ENCODE measurements around the gene POMT1.

Gene POMT1

DNA sequence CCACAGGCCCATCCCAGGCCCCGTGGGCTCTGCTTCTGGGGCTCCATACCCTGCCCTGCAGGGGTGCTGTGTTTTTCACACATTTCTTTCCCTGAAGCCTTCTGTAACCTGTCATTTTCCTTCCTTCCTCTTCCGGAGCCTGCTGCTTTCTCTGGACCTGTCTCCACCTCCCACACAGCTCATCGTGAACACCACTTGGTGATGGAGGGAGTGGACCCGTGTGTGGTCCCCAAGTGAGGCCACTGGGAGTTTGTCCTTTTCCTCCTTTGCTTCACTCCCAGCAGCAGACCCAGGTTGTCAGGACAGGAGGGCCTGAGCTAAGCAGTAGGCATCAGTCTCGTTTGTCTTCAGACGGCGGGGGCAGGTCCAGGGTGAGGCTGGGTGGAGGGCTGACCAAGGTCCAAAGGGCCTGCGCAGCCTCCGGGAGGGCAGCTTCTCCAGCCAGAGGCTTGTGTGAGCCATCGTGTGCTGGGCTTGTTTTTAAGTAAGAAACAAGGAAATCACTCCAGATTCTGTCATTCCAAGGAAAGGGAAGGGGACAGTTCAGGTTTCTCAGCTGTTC lies 5.8 kb upstream of the POMT1 start:
- DNase-seq: no peak

DNA sequence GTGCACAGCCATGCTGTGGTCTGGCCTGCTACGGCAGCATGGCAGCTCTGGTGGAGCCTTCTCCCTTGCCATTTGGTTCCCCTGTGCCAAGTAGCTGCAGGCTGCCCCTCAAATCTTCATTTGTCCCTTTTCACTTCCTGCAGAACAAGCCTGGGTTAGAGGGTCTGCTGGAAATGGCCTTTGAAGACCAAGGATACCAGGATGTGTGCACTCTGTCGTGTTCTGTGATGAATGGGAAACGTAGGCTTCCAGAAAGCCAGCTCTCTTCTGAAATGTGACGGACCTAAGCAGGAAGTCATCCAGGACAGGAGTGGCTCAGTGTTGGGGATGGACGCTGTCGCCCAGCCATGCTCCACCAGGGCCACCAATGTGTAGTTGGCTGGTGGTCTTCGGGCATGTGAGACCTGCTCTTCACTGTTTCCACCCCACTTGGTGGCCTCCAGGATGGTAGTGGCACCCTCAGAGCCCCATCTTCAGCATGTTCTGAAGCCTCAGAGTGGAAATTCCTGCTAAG lies 3.4 kb upstream of the POMT1 start:
- no peak for DNase-seq

DNA sequence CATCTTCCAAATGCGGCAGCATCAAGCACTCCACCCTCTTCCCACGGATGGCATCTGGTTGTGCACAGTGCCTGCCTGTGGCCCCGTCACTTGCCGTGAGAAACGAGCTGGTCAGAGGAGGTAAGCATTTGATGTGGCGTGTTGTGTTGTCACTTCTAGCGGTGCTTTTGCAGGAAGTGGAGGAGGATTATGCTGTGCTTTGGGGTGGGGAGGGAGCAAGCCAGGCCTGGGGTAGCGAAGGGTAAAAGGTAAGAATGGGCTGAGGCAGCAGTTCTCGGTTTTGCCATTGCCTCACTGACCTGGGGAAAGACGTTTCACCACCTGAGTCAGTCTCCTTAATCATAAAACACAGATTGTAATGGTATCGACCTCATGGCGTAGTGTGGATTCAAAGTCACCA lies 2.3 kb upstream of the POMT1 start:
- DNase-seq: no peak

DNA sequence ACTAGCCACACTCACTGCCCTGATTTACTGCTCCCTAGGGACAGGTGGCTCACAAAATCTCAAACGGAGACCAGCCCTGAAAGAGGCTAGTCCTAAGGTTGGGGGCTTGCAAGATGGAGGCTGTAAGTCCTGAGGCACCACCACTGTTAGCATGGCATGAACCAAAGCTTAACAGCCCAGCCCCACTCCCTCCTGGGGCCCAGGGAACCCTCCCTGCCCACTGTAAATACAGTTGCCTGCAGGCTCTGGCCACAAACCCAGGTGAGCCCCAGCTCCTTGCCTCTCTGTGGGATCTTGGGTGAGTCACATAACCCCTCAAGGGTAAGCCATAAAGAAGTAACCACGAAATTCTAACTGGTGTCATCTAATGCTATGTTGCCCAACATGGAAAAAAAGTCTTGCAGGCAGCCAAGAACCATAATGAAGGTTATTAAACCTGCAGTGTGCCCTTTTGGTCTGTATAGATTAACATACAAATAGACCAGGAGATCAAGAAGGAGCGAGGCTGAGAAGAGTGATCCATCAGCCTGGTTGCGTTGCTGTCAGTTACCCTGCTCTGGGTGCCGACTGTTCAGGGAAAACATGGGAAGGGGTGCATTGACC lies 1.7 kb upstream of the POMT1 start:
- DNase-seq: no peak

DNA sequence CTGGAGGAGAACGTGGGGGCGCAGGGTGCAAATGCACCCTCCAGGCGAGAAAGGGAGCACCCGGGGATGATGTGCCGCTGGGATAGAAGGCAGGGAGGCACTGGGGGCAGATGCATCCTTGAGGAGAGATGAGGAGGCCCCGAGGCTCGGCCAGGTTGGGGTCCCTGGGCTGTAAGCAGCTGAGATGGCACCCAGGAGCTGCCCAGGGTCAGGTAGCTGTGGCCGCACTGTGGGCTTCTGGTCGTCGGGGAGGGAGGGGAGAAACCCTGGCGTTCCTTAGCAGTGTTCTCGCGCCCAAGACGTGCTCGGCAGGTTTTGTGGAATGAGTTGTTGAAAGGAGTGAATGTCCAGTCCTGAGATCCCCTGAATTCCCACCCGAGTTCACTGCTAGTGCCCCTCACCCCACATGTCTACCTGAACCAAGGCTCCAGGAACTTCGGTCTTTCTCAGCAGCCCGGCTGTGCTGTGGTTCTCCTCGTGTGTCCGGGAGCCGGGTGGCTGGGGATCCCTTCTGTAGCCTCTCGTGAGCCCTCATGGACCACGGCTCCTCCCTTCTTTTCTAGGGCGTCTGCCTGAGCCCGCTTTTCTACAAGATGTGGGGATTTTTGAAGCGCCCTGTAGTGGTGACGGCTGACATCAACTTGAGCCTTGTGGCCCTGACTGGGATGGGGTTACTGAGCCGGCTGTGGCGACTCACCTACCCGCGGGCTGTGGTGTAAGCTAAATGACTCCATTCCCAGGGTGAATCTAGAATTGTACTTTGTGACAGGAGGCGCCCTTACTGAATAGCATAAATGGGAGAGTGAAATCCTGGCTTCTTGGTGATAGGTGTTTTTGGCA lies 1.1 kb downstream of the POMT1 start:
- peak; percentile 19 to 49 (median 40) for DNase-seq

DNA sequence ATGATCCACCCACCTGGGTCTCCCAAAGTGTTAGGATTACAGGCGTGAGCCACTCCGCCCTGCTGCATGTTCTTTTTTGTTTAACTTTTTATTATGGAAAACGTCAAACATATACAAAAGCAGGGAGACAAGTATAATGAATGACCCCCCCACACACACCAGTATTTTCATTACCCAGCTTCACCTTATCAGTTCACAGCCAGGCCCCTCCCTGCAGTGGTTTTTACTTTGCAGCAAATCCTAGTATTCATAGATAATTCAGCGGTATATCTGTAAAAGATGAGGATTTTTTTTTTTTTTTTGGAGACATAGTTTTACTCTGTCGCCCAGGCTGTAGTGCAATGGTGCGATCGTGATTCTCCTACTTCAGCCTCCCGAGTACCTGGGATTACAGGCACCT lies 2.3 kb downstream of the POMT1 start:
- no peak for DNase-seq

DNA sequence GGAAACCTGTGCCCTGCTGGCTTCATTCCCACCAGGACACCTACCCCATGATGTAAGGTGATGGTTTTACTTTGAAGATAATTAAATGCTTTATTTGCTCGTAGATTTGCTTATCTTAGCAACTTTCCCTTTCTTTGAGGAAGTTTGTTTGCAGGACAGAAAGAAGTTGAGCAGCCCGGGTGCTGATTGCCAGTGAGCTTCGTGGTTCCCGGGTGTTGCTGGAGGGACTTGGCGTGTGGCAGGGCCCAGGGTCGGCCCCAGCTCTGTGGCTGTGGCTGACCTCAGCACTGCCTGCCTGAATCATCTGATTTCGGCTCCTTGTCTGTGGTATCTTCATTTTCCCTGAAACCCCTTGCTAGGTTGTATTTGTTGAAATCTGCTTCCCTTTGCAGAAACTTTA lies 8.7 kb downstream of the POMT1 start:
- DNase-seq: peak; percentile 13 to 55 (median 44)

DNA sequence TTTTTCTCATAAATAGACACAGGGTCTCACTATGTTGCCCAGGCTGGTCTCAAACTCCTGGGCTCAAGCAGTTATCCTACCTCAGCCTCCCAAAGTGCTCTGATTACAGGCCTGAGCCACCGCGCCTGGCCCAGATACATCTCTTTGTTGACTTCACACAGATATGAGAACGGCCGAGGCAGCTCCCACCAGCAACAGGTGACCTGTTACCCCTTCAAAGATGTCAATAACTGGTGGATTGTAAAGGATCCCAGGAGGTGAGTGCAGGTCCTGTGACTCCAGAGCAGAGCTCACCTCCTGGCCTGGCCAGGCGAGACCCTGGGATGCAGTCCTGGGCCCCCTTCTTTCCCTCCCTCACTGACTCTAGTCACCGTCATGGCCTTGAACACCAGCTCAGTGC lies 9.2 kb downstream of the POMT1 start:
- no peak for DNase-seq

DNA sequence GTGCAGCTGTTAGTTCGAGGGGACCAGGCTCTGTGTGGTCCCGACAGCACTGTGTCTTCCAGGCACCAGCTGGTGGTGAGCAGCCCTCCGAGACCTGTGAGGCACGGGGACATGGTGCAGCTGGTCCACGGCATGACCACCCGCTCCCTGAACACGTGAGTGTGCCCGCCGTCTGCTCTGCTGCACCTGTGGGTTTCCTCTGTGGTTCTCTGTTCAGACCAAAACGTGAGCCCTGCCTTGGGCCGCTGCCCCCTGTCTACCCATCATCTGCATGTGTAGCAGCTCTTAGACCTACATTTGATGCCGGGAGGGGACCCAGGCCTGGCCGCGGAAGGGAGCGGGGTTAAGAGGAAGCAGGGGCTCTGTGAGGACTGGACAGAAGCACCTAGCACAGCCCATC lies 10.5 kb downstream of the POMT1 start:
- DNase-seq: no peak

DNA sequence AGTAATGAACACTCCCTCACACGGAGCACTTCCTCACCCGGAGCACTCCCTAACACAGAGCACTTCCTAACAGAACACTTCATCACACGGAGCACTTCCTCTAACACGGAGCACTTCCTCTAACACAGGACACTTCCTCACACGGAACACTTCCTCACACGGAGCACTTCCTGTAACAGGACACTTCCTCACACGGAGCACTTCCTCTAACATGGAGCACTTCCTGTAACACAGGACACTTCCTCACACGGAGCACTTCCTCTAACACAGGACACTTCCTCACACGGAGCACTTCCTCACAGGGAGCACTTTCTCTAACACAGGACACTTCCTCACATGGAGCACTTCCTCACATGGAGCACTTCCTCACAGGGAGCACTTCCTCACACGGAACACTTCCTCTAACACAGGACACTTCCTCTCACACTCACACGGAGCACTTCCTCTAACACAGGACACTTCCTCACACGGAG lies 12.9 kb downstream of the POMT1 start:
- DNase-seq: peak in 3 of 4 experiments; percentile 14 to 43 (median 40)

DNA sequence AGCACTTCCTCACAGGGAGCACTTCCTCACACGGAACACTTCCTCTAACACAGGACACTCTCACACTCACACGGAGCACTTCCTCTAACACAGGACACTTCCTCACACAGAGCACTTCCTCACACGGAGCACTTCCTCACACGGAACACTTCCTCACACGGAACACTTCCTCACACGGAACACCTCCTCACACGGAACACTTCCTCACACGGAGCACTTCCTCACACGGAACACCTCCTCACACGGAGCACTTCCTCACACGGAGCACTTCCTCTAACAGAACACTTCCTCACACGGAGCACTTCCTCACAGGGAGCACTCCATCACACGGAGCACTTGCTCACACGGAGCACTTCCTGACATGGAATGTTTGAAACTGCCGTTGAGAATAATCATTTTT lies 13.4 kb downstream of the POMT1 start:
- DNase-seq: peak; percentile 14 to 62 (median 48)

DNA sequence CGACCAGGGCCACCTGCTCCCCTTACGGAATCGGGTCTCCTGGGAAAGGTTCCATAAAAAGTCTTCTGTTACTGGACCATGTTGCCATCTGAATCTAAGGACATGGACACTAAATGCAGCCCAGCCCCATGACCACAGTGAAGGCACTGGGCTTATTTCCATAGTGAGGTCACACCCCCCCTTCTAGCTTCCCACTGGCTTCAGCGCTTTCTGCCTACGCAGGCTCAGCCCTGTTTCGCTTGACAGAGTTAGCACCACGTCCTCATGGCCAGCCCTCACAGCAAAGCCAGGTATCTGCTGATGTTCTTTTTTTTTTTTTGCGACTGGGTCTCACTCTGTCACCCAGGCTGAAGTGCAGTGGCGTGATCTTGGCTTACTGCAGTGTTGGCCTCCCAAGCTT lies 14.2 kb downstream of the POMT1 start:
- no peak for DNase-seq

DNA sequence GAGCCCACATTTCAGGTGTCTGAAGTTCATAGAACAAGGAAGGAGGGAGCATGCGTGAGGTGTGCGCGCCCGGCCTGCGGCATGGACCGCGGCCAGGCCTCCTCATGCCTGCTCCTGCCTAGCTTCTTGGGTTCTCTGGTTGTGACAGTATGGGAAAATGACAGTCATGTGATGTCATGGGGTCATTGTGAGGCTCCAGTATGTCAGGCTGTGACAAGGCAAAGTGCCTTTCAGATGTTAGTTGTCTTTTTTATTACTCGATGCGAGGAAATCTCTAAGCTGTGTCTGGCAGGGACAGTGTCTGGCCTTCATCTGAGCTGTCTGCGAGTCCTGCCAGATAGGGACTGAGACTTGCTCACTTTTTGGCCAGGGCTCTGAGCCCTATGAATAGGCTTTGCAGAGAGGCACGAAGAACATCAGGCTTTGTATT lies 15.1 kb downstream of the POMT1 start:
- DNase-seq: no peak

DNA sequence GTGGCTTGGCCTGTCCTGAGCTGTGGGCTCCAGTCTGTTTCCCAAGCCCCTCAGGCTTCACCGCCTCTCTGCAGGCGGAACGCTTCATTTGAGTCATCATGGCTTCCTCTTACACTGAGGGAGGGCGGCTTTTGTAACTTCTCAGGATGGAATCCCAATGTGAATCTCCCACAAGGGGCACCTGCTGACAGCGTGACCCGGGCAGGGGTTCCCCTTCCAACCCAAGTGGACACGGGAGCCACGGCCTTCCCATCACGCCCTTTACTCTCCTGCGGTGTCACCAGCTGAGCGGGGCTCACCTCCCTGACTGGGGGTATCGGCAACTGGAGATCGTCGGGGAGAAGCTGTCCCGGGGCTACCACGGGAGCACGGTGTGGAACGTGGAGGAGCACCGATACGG lies 15.8 kb downstream of the POMT1 start:
- DNase-seq: no peak

DNA sequence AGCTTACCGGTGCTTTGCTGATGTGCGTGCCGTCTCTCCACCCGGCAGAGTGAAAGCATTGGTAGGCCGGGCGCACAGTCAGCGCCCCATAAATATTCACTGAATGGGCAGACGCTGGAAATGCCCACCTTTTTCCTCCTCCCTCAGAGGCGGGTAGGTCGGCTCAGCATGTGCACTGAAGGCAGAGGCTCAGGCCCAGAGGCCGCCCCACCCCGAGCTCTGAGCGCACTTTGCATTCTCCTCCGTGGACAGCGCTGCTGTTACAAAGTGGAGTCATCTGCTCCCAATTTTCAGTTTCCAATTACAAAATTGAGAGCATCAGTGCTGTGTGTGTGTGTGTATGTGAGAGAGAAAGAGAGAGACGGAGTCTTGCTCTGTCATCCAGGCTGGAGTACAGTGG lies 17.8 kb downstream of the POMT1 start:
- no peak for DNase-seq

DNA sequence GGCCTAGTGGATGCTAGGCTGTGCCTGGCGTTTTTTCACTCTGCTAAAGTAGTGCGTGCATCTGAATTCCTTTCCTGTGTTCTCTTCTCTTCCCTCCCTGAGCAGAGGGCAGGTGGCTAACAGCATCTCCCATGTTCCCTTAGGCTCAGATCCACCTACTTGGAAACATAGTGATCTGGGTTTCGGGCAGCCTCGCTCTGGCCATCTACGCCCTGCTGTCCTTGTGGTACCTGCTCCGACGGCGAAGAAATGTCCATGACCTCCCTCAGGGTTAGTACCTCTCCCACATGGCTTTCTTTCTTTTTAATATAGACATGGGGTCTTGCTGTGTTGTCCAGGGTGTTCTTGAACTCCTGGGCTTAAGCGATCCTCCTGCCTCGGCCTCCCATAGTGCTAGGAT lies 18.5 kb downstream of the POMT1 start:
- DNase-seq: no peak

DNA sequence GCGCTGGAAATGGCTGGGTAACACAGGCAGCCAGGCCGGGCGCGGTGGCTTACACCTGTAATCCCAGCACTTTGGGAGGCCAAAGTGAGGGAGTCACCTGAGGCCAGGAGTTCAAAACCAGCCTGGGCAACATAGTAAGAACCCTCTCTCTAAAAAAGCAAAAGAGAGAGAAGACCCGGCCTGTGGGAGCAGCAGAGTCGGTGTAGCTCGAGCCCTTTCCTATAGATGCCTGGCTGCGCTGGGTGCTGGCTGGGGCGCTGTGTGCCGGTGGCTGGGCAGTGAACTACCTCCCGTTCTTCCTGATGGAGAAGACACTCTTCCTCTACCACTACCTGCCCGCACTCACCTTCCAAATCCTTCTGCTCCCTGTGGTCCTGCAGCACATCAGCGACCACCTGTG lies 19.1 kb downstream of the POMT1 start:
- DNase-seq: no peak

DNA sequence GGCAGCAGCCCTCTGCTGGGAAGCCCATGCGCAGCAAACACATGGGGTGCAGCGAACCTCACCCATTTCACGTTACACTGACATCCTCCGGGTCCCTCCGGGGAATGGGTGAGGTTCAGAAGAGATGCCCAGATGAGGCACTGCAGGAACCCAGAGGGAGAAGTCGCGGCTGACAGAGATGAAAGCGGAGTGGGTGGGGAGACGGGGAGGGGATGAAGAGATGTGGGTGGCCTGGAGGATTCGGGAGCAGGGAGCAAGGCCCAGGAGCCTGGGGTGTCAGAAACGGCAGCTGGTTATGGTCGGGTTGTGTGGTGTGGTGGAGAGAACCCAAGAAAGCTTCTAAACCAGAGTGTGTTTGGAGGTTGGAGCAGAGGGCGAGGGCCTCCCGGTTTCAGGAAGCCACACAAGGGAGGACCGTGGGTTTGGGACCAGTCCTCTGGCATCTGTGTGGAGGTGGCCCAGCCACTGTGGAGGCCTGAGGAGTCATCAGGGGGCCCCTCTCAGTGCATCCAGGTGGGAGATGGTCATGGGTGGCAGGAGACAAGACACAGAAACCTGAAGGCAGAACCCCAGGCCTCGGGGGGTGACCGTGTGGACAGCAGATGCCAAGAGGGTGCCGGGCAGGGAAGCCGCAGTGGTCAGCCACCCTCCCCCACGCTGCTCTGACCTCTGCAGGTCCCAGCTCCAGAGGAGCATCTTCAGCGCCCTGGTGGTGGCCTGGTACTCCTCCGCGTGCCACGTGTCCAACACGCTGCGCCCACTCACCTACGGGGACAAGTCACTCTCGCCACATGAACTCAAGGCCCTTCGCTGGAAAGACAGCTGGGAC lies 19.8 kb downstream of the POMT1 start:
- DNase-seq: no peak

DNA sequence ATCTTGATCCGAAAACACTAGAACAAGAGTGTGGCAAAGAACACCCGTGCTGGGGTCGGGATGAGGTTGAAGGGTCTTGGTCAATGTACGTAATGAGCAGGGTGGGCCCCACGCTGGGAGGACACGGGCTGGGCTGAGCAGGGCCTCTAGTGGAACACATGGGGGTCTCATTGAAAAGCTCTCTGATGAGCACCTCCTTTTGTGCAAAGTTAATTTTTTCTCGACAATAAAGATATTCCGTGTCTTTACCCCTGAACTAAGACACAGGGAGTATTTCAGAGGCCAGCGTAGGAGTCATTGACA lies 20.3 kb downstream of the POMT1 start:
- no peak for DNase-seq

DNA sequence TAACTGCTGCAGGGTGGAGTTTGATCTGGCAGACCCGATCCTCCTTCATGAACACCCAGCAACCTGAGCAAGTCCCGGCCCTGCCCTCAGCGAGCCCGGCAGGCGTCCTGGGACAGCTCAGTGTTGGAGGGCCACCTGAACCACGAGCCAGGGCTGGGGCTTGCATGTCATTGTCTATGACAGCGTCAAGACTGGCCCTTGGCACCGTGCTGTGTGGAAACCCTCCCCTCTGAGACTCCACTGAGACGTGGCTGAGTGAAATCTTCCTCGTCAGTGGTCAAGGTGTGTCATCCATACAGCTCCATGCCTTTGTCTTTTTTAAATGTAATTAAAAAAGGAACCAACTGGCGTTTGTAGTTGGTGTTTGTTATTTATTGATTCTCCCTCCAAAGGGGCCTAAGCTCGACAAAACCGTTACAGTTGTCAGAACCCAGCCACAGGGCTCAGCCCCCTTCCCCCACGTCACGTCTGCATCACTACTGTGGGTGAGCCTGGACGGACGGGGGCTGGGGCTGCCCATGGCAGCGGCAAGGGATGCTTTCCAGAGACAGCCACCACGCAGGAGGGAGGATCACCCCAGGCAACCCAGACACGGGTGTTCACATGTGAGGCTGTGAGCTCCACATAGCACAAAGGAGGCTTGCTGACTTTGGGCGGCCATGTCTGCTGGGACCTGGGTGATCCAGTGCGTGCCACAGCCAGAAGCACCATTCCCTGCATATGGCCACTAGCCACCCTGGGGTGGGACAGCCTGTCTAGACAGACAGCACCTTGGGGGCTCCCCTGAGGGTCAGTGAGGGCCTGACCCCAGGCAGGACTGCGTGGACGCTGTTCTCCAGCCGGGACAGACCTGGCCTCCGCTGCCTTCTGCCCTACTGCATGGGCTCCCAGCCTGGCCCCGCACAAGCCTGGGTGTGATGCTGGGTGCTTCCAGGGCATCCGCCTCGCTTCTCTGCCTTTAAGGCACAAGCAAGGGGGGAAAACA lies 21.0 kb downstream of the POMT1 start:
- no peak for DNase-seq

DNA sequence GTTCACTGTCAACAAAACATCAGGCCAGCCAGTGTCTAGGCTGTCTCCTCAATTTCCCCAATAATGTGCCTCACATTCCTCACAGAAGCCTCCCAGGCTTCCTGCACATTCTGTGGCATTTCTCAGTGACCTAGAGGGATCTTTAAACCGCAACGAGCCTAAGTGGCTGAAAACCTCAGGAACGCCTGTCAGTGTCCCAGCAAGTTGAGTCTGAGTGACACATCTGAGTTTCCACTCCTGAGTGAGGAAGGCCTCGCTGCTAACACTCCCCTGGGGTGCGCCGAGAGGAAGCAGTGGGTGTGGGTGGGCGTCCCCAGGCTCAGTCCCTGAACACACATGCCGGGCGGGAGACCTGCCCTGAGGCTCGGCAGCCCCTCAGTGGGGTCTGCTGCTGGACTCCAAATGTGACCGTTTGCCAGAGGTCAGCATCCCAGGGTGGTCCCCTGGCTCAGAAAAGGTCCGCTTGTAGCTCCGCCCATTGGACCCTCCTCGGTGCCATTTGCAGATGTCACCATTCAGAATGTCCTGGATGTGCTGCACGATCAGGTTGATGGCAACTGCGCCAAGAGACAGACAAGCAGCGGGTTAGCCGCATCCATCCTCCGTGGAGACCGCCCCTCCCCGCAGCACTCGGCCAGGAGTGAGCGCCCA lies 22.1 kb downstream of the POMT1 start:
- DNase-seq: no peak
